Activated T-cell treated with anti-CD3 and anti-CD28 coated beads, Interleukin-2, amount 50 U/mL, for 72 hours (primary cell): ENCODE results near the gene COQ10A. TPM values are rescaled to one million over a fixed set of nuclear protein-coding genes. Genes with fewer than 3 reads are reported as not detected.

Experiments used
- ATAC-seq, 2 donors: fragments of 150-1000 bp; cut with Tn5 transposase; replicated peaks in 1 of 2; 2 replicates each; pipeline ENCODE4 v1.10.0; 2021; ENCODE audit warnings: moderate library complexity in 2 of 2, mild to moderate bottlenecking in 1 of 2
- DNase-seq, 2 donors: peaks; one replicate each; pipeline ENCODE4 v3.0.0; 2021 to 2022; ENCODE audit warnings: mixed read lengths in 1 of 2
- H3K27ac Mint-ChIP-seq: one replicate; pipeline ENCODE4 v1.8.0; 2022; ENCODE audit warnings: mild to moderate bottlenecking, moderate library complexity, mixed read lengths
- H3K27me3 Mint-ChIP-seq: one replicate; pipeline ENCODE4 v1.8.0; 2022; ENCODE audit warnings: low read depth, mixed read lengths
- H3K36me3 Mint-ChIP-seq, 2 donors: one replicate each; pipeline ENCODE4 v1.8.0; 2022; ENCODE audit warnings: mixed read lengths in 2 of 2, mild to moderate bottlenecking in 1 of 2; ENCODE audit not compliant: insufficient read depth in 2 of 2
- H3K4me1 Mint-ChIP-seq: one replicate; pipeline ENCODE4 v1.8.0; 2022; ENCODE audit warnings: low read depth, mixed read lengths
- H3K4me3 Mint-ChIP-seq, 2 donors: one replicate each; pipeline ENCODE4 v1.8.0; 2022; ENCODE audit warnings: mild to moderate bottlenecking in 2 of 2, mixed read lengths in 2 of 2, moderate library complexity in 2 of 2
- H3K9me3 Mint-ChIP-seq, 2 donors: one replicate each; pipeline ENCODE4 v1.8.0; 2022; ENCODE audit warnings: mixed read lengths in 2 of 2
- total RNA-seq, 2 donors: library from RNA; stranded (reverse); gene quantifications; one replicate each; pipeline ENCODE4 v1.2.3, GENCODE V29; 2022

The COQ10A gene
- total RNA-seq, 2 donors from 2014 or later = 5.9 to 7.3 TPM

DNA sequence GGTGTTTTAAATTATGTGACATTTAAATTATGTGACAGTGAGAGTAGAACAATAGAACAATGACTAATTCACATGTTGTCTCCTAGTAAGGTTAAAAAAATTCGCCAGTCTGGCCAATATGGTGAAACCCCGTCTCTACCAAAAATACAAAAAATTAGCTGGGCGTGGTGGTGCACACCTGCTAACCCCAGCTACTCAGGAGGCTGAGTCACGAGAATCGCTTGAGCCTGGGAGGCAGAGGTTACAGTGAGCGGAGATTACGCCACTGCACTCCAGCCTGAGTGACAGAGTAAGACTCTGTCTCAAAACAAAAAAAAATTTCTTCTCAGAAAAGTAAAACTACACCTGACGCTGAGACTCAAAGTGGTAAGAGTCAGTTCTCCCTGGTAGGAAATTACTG is 30.7 kb downstream of the COQ10A start:
- DNase-seq (no peak), ATAC-seq (no peak)
- peaks cover 68% of the 10 kb centered on the region for H3K4me1 Mint-ChIP-seq
- H3K27ac Mint-ChIP-seq = peak overlapping the region; percentile 81
- H3K4me3 Mint-ChIP-seq = peak overlapping the region; percentile 4 to 48
- no peaks in the 10 kb centered on the region for H3K9me3 Mint-ChIP-seq
- peaks cover 4 to 15% of the 10 kb centered on the region in 2 donors for H3K36me3 Mint-ChIP-seq
- H3K27me3 Mint-ChIP-seq = no peaks in the 10 kb centered on the region

GRCh38 chr12:56298828-56299227 is 32.1 kb downstream of the COQ10A start:
- Mint-ChIP-seq H3K9me3 (no peaks in the 10 kb centered on the region), H3K27me3 (no peaks in the 10 kb centered on the region), H3K4me1 (peaks cover 58% of the 10 kb centered on the region), H3K36me3 (peaks cover 4 to 15% of the 10 kb centered on the region in 2 donors), H3K4me3 (peak overlapping the region; percentile 95 to 99), H3K27ac (peak overlapping the region; percentile 84)
- ATAC-seq (no peak), DNase-seq (no peak)

- H3K27ac Mint-ChIP-seq = peak overlapping the region; percentile 84
- H3K36me3 Mint-ChIP-seq = peaks cover 4 to 13% of the 10 kb centered on the region in 2 donors
- H3K27me3 Mint-ChIP-seq = no peaks in the 10 kb centered on the region
- peaks cover 55% of the 10 kb centered on the region for H3K4me1 Mint-ChIP-seq
- H3K9me3 Mint-ChIP-seq = no peaks in the 10 kb centered on the region
- peak overlapping the region; percentile 95 to 99 for H3K4me3 Mint-ChIP-seq
- ATAC-seq (peak in 1 of 2 donors; percentile 12), DNase-seq (peak; percentile 19 to 25)
Observed at GRCh38 chr12:56299308-56299852, 32.6 kb downstream of the COQ10A start.

DNA sequence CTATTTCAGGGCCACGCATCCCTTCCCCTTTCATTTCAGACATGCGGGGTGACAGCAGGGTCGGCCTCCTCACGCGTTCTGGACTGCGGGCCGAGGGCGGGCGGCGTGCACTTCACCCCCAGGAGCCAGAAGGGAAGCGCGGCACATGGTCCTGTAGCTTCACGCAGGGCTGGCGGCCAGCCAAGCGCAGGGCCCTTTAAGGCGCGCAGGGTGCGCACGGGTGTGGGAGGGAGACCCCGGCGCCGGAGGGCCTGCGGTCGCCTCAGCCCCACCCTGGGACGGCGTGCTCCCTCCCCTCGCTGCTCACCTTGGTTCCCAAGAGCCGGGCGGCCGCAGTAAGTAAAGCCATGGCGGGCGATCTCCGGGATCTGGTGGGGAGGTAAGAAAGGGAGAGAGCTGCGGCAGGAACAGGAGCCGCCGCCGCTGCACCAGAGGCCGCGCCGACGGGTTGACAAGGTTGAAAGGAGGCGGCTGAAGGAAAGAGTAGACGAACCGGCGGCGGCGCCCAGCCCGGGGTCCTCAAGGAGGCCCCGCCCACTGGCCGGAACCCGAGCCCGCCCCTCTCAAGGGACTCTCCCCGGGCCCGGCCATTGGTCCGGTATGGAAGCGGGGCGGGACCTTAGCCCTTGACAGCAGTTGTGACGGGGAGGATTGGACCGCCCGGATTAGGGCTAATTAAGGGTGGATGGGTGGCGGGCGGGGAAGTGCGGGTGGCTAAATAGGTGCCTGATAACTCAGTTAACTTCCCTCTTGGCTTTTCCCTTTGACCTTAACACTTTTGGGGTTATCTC is 33.3 kb downstream of the COQ10A start, which contains the start of gene CS:
TSS of gene CS (minus strand) at position 478 of the 791 bp plus-strand sequence. CDS start at position 349, 129 bp downstream.
- peak; percentile 97 for ATAC-seq
- H3K4me1 Mint-ChIP-seq = peaks cover 55% of the 10 kb centered on the region
- DNase-seq = peak; percentile 99
- H3K9me3 Mint-ChIP-seq = no peaks in the 10 kb centered on the region
- H3K36me3 Mint-ChIP-seq = peaks cover 4 to 15% of the 10 kb centered on the region in 2 donors
- H3K27me3 Mint-ChIP-seq = no peaks in the 10 kb centered on the region
- peak within 1 kb of the TSS; percentile 95 to 99 for H3K4me3 Mint-ChIP-seq
- H3K27ac Mint-ChIP-seq = peak within 1 kb of the TSS; percentile 93

DNA sequence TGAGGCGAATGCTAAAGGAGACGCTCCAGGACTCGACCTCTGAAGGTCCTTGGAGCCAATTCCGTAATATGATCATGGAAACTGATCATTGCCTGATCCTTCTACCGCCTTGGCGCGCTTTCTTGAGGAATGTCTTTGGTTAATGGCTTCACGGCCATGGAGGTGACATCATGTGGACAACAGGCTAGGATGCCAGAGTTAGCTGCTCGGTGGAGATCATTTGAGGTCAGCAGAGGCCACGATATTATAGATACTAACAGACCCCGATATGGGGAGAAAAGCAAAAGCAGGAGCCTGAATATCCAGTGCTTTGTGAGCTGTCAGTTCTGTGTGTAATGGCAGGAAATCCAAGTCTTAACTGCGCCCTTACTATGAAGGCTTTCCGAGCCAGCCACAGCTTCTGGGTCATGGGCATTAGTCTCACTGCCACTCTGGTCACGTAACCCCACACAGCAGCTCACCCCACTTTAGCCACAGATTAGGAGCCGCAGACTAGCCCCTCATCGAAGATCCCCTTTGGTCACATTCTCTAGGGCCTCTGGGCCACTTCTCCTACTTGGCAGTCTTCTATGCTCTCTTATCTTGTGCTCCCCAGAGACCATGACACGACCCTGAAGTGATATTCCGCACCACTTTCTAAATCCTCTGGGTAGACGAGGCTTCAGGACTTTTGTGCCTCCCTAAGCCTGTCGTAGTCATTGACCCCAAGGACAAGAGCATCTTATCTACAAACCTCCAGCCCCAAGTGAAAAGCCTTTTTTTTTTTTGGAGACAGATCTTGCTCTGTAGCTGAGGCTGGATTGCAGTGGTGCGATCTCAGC is 34.1 kb downstream of the COQ10A start:
- H3K9me3 Mint-ChIP-seq = no peaks in the 10 kb centered on the region
- H3K4me1 Mint-ChIP-seq = peaks cover 55% of the 10 kb centered on the region
- no peaks in the 10 kb centered on the region for H3K27me3 Mint-ChIP-seq
- ATAC-seq = no peak
- H3K27ac Mint-ChIP-seq = peak overlapping the region; percentile 93
- H3K4me3 Mint-ChIP-seq = peak overlapping the region; percentile 95 to 99
- peaks cover 4 to 17% of the 10 kb centered on the region in 2 donors for H3K36me3 Mint-ChIP-seq
- no peak for DNase-seq

- Mint-ChIP-seq H3K9me3 (no peaks in the 10 kb centered on the region), H3K36me3 (peaks cover 0 to 11% of the 10 kb centered on the region in 2 donors), H3K4me1 (peaks cover 22% of the 10 kb centered on the region), H3K4me3 (no peak overlapping the region), H3K27me3 (no peaks in the 10 kb centered on the region), H3K27ac (no peak overlapping the region)
- DNase-seq (no peak), ATAC-seq (no peak)
Observed at GRCh38 chr12:56304276-56304675, 37.5 kb downstream of the COQ10A start.

DNA sequence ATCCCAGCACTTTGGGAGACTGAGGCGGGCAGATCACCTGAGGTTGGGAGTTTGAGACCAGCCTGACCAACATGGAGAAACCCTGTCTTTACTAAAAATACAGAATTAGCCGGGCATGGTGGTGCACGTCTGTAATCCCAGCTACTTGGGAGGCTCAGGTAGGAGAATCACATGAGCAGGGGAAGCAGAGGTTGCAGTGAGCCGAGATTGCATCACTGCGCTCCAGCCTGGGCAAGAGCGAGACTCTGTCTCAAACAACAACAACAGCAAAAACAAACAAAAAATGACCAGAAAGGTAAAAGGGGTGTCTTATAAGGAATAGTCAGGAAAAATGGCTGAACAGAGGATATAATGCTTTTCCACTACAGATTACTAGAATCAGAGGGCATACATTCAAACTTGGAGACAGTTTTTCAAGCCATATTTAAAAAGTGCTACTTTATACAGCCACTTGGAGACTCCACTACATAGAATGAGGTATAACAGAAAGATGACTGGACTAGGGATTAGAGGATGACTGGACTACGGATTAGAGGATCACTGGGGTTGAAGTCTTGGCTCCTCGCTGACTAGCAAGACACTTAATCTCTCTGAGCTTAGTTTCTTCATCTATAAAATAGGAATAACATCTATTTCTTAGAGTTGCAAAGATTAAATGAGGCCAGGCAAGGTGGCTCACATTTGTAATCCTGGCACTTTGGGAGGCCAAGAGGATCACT is 38.3 kb downstream of the COQ10A start:
- Mint-ChIP-seq H3K4me3 (no peak overlapping the region), H3K36me3 (peaks cover 2 to 9% of the 10 kb centered on the region in 2 donors), H3K4me1 (peaks cover 21% of the 10 kb centered on the region), H3K27me3 (no peaks in the 10 kb centered on the region), H3K27ac (no peak overlapping the region), H3K9me3 (no peaks in the 10 kb centered on the region)
- DNase-seq = no peak
- no peak for ATAC-seq

DNA sequence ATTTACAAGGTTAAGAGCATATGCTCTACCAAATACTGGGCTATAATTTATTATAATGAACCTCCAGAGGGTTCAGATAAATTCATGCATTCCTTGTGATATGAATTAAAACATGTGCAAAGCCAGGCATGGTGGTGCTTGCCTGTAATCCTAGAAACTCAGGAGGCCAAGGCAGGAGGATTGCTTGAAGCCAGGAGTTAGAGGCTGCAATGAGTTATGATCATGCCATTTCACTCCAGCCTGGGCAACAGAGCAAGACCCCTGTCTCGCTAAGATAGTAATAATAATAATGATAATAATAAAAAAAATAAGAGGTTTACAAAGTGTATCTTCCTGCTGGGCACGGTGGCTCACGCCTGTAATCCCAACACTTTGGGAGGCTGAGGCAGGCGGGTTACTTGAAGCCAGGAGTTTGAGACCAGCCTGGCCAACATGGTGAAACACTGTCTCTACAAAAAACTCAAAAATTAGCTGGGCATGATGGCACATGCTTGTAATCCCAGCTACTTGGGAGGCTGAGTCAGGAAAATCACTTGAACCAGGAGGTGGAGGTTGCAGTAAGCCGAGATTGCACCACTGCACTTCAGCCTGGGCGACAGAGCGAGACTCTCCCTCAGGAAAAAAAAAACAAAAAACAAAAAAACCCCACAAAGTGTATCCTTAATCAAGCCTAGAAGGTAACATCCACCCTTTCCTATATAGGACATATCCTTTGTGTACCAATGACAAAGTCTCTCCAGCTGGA is 40.7 kb downstream of the COQ10A start:
- DNase-seq = no peak
- H3K9me3 Mint-ChIP-seq = no peaks in the 10 kb centered on the region
- peaks cover 4 to 10% of the 10 kb centered on the region in 2 donors for H3K36me3 Mint-ChIP-seq
- H3K4me1 Mint-ChIP-seq = peaks cover 6% of the 10 kb centered on the region
- no peak overlapping the region for H3K27ac Mint-ChIP-seq
- no peak for ATAC-seq
- no peak overlapping the region for H3K4me3 Mint-ChIP-seq
- H3K27me3 Mint-ChIP-seq = no peaks in the 10 kb centered on the region

DNA sequence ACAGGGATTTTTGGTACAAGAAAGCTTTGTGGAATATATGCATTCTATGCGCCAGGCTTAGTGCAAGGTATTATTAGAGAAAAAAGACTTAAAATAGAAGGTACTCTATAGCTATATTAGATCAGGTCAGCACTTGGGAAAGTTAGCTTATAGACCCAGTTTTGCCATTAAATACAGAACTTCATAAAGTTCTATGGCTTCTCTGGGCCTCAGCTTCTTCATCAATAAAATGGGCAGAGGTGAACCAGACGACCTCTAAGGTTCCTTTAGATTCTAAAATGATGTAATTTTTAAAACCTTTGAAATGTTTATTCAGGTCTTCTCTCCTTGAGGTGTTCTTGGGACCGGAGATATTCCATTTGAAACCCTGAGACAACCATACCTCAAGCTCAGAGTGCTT is 42.0 kb downstream of the COQ10A start:
- Mint-ChIP-seq H3K9me3 (no peaks in the 10 kb centered on the region), H3K4me3 (no peak overlapping the region), H3K27me3 (no peaks in the 10 kb centered on the region), H3K4me1 (peaks cover 6% of the 10 kb centered on the region), H3K27ac (no peak overlapping the region), H3K36me3 (peaks cover 4 to 10% of the 10 kb centered on the region in 2 donors)
- no peak for DNase-seq
- no peak for ATAC-seq

DNA sequence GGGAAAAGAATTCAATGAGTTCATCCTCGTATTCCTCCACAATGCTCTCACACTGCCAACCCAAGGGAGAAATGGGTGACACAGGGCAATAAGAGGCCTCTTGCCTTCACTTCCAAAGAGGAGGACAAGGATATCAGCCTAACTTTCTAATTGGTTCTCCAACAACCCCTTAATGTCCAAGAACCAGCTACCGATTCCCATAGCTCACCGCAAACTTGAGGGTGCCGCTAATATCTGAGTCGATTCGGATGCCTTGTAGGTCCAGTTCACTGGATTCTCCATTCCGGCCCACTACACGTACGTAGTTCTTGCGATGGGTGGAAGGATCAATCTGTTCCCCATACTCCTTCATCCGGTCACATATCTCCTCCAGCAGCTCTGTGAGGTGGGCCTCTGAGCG is 44.3 kb downstream of the COQ10A start:
- H3K27me3 Mint-ChIP-seq = no peaks in the 10 kb centered on the region
- H3K27ac Mint-ChIP-seq = no peak overlapping the region
- no peaks in the 10 kb centered on the region for H3K9me3 Mint-ChIP-seq
- H3K4me3 Mint-ChIP-seq = no peak overlapping the region
- H3K36me3 Mint-ChIP-seq = peaks cover 6 to 12% of the 10 kb centered on the region in 2 donors
- DNase-seq = no peak
- no peak for ATAC-seq
- H3K4me1 Mint-ChIP-seq = peaks cover 13% of the 10 kb centered on the region

DNA sequence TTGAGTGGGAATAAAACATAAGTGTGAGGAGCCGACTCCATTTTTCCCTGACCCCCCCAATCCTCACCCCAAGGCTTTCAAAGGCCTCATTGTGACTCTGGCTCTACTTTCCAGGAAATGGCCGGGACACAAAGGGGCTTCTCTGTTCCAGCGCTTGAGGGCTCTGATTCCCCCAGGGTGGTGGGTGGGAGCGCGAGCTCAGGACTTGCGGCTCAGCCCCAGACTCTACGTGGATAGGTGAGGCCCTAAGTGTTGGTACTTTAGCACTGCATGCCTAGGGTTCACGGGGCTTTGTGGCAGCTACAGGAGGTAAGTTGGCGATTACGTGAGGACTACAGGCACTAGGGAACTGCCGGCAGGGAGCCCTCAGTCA is 48.5 kb downstream of the COQ10A start:
- no peak for ATAC-seq
- Mint-ChIP-seq H3K9me3 (no peaks in the 10 kb centered on the region), H3K27ac (peak overlapping the region; percentile 98), H3K4me3 (peak overlapping the region; percentile 99), H3K27me3 (no peaks in the 10 kb centered on the region), H3K4me1 (peaks cover 15% of the 10 kb centered on the region), H3K36me3 (peaks cover 7 to 13% of the 10 kb centered on the region in 2 donors)
- DNase-seq = no peak
